Thyroid gland (tissue), 4 donors: ENCODE data around the gene THRB. TPM values are rescaled to one million over a fixed set of nuclear protein-coding genes. Genes with fewer than 3 reads are reported as not detected.

Source experiments
- DNase-seq, 2 donors: peaks; one replicate each; pipeline ENCODE4 v3.0.0-alpha.2; 2019
- H3K27ac ChIP-seq, 3 donors: fragments of 200-600 bp; sonication (generic); 1 replicate in 2 of 3; 2 replicates in 1 of 3; pipeline ENCODE4 v1.5.1; 2016 to 2019; ENCODE audit warnings: mild to moderate bottlenecking in 1 of 3, moderate library complexity in 1 of 3
- H3K27me3 ChIP-seq: fragments of 200-600 bp; sonication (generic); one replicate; pipeline ENCODE4 v1.5.1; 2019
- H3K36me3 ChIP-seq, 2 donors: fragments of 200-600 bp; sonication (generic); one replicate each; pipeline ENCODE4 v1.5.1; 2016 to 2019
- H3K4me1 ChIP-seq, 2 donors: fragments of 200-600 bp; sonication (generic); one replicate each; pipeline ENCODE4 v1.5.1; 2017 to 2019
- H3K4me3 ChIP-seq, 3 donors: fragments of 200-600 bp; sonication (generic); replicated peaks in 1 of 3; 1 replicate in 2 of 3; 2 replicates in 1 of 3; pipeline ENCODE4 v1.5.1; 2016; ENCODE audit warnings: mild to moderate bottlenecking in 1 of 3
- H3K9me3 ChIP-seq: fragments of 200-600 bp; sonication (generic); one replicate; pipeline ENCODE4 v1.5.1; 2017
- POLR2A ChIP-seq, 2 donors: fragments of 450-650 bp; IDR thresholded peaks; one replicate each; pipeline ENCODE4 v1.6.1; 2017; ENCODE audit warnings: antibody characterized with exemption in 2 of 2, mild to moderate bottlenecking in 2 of 2, moderate library complexity in 1 of 2
- WGBS, 2 donors: methylation state at CpG; one replicate each; pipeline ENCODE4 v1.1.5; 2017; 5-methylcytosine and 5-hydroxymethylcytosine counted together
- intact Hi-C: fragments of 100-400 bp; cut with DNase I; formaldehyde crosslinking; loops from one replicate; pipeline ENCODE4 v1.15.1; 2023
- total RNA-seq, 4 donors: library from RNA; depleted of rRNA; stranded (reverse); fragments of >200 nt; gene quantifications; one replicate each; pipeline ENCODE4 v1.2.3, GENCODE V29; 2016
- TF ChIP-seq, protein P1 (sequence below), 6 experiments: fragments of 200-600 bp in 3 of 6; fragments of 450-650 bp in 3 of 6; sonication (generic) in 3 of 6; IDR thresholded peaks; one replicate each; pipeline ENCODE4 v1.5.1; 2016 to 2019; ENCODE audit warnings: antibody characterized with exemption in 6 of 6, mild to moderate bottlenecking in 2 of 6, inconsistent platforms in 1 of 6, moderate library complexity in 1 of 6

Gene THRB
- total RNA-seq = 10 to 100 TPM; 11.1 to 33.2 (median 13.4) TPM

DNA sequence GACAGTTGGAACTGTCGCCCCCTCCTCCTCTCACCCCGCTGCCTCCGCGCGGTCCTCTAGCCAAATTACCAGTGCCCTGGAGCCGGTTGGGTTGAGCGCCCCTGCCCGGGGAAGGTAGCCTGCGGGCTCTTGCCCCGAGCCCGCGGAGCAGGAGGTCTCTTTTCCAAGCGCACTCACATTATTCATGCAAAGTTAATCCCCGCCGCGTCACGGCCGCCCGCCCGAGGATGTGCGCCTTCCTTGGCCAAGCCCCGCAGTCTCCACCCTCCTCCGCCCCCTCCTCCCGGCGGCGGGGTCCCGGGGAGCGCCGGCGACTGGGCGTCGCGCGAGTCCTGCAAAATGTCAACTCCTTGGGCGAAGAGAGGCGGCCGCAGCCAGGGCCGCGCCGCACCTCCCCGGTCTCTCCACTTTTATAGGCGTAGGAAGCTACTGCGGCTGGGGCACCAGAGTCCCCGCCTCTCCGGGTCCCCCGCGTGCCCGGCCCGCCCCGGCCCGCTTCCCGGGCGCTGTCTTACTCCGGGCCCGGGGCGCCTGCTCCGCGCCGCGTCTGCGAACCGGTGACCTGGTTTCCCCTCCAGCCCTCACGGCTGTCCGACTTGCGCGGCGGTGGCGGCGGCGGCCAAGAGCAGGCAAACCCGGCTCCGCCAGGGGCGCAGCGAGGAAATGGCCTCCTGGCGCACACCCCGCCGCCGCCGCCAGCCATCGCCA lies at the start of gene THRB:
Gene THRB (minus strand): TSS at position 233 of the 708 bp plus-strand sequence.
- DNase-seq = peak; percentile 71 to 74
- 1 to 2% methylated on average over 9 to 51 of the region's 80 CpGs for WGBS, 2 donors
- peak within 1 kb of the TSS; percentile 88 to 97 (median 88) for H3K27ac ChIP-seq
- no peaks in the 10 kb centered on the region for H3K9me3 ChIP-seq
- H3K4me3 ChIP-seq = peak within 1 kb of the TSS; percentile 49 to 96 (median 82)
- TF ChIP-seq, protein P1, sequence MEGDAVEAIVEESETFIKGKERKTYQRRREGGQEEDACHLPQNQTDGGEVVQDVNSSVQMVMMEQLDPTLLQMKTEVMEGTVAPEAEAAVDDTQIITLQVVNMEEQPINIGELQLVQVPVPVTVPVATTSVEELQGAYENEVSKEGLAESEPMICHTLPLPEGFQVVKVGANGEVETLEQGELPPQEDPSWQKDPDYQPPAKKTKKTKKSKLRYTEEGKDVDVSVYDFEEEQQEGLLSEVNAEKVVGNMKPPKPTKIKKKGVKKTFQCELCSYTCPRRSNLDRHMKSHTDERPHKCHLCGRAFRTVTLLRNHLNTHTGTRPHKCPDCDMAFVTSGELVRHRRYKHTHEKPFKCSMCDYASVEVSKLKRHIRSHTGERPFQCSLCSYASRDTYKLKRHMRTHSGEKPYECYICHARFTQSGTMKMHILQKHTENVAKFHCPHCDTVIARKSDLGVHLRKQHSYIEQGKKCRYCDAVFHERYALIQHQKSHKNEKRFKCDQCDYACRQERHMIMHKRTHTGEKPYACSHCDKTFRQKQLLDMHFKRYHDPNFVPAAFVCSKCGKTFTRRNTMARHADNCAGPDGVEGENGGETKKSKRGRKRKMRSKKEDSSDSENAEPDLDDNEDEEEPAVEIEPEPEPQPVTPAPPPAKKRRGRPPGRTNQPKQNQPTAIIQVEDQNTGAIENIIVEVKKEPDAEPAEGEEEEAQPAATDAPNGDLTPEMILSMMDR (IDR thresholded peaks at IDR 0.05) = peak in 3 of 6 experiments; percentile 33 to 39 (median 34)
- peak; percentile 31 to 76 for TF ChIP-seq POLR2A (IDR thresholded peaks at IDR 0.05)
- H3K4me1 ChIP-seq = peaks cover 9 to 10% of the 10 kb centered on the region in 2 donors
- no peaks in the 10 kb centered on the region for H3K27me3 ChIP-seq
- H3K36me3 ChIP-seq = no peaks in the 10 kb centered on the region
- intact Hi-C loops = loop anchor here (10.0 kb wide), 2 partner anchors 230 to 500 kb away; no protein-coding TSS in a partner anchor

DNA sequence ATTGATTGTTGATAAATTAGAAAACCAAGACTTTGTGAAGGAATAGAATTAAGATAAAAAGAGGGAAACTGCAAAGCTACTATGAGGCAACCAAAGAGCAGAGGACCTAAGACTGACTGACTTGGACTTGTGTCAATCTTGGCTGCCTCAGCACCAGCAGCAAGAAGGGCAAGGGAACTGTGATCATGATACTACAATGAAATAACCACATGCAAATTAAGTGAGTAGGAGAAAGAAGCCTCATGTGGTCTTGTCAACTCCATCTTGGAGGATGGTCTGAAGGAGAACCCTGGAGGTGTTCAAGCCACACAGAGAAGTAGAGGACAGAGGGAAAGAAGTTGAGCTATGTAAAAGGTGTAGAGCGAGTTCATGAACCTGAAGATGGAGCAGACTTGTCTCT lies 47.3 kb upstream of the THRB start:
- Histone ChIP-seq H3K4me3 (no peak overlapping the region), H3K9me3 (no peaks in the 10 kb centered on the region), H3K27me3 (no peaks in the 10 kb centered on the region), H3K36me3 (no peaks in the 10 kb centered on the region), H3K4me1 (peaks cover 6 to 9% of the 10 kb centered on the region in 2 donors), H3K27ac (no peak overlapping the region)
- intact Hi-C loops = no loop called here
- TF ChIP-seq POLR2A (IDR thresholded peaks at IDR 0.05) = no peak
- TF ChIP-seq, protein P1 (IDR thresholded peaks at IDR 0.05) = no peak
- no peak for DNase-seq
- WGBS, 2 donors = 92 to 93% methylated on average over 1 of the region's 1 CpG

DNA sequence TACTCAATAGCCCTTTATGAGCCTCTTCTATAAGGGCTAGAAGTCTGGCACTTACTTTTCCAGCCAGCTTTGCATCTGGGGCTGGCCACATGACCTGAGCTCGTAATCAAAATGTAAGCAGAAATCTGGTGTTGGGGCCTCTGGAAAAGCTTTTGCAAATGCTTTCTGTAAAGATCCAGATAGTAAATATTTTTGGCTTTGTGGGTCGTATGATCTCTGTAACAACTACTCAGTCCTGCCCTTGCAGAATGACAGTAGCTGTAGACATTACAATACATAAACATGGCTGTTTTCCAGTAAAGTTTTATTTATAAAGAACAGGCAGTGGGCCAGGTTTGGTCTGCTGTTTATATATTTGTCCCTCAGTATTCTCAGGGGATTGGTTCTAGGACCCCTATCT lies 46.2 kb upstream of the THRB start:
- Histone ChIP-seq H3K27me3 (no peaks in the 10 kb centered on the region), H3K9me3 (no peaks in the 10 kb centered on the region), H3K27ac (no peak overlapping the region), H3K4me1 (peaks cover 6 to 9% of the 10 kb centered on the region in 2 donors), H3K36me3 (no peaks in the 10 kb centered on the region), H3K4me3 (no peak overlapping the region)
- no peak for DNase-seq
- 87 to 90% methylated on average over 2 of the region's 2 CpGs for WGBS, 2 donors
- intact Hi-C loops = no loop called here
- TF ChIP-seq, protein P1 (IDR thresholded peaks at IDR 0.05) = no peak
- TF ChIP-seq POLR2A (IDR thresholded peaks at IDR 0.05) = no peak

DNA sequence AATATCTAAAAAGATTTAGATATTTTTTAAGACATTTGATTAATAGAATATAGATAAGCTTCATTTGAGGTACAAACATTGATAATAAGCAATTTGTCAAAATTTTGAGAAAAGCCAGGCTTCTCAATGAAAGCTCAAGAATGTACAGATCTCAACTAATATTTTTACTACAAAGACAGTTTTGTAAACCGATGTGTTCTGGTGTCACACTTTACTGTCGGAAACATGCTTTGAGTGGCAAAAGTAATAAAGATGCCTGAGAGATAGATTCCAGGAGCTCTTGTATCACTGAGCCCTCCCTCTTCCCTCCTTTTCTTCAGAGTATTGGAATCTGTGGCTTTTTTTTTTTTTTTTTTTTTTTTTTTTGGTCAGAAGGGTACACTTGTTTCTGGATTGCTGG lies 45.0 kb upstream of the THRB start:
- Histone ChIP-seq H3K27me3 (no peaks in the 10 kb centered on the region), H3K9me3 (no peaks in the 10 kb centered on the region), H3K4me3 (no peak overlapping the region), H3K27ac (peak overlapping the region in 1 of 3 donors; percentile 43), H3K4me1 (peaks cover 6 to 9% of the 10 kb centered on the region in 2 donors), H3K36me3 (no peaks in the 10 kb centered on the region)
- no peak for DNase-seq
- intact Hi-C loops = no loop called here
- no peak for TF ChIP-seq POLR2A (IDR thresholded peaks at IDR 0.05)
- TF ChIP-seq, protein P1 (IDR thresholded peaks at IDR 0.05) = no peak
- 89 to 90% methylated on average over 2 of the region's 2 CpGs for WGBS, 2 donors

DNA sequence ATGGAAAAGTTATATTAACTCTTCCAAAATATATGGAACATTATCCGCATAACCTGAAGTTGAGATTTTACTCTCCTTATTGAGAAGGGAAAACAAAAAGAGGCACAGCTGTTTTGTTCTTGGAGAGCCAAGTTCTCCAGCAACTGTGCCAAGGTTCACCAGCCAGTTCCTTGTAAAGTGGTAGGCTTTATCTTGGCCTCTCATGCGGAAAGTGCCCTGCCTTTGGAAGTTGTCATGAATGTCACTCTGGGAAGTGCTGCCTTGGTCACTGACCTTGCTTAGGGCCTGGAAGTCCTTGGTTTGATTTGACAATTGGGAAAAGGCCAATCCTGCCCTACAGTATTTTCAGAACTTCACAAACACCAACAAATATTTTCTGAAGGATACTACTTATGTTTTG lies 44.2 kb upstream of the THRB start:
- Histone ChIP-seq H3K27ac (peak overlapping the region; percentile 1 to 43 (median 35)), H3K27me3 (no peaks in the 10 kb centered on the region)
- 24 to 49% methylated on average over 2 of the region's 2 CpGs for WGBS, 2 donors

More for the DNA sequence above, 44.2 kb upstream of the THRB start:
- no peaks in the 10 kb centered on the region for H3K9me3 ChIP-seq
- H3K4me1 ChIP-seq = peaks cover 6 to 9% of the 10 kb centered on the region in 2 donors
- H3K36me3 ChIP-seq = no peaks in the 10 kb centered on the region
- intact Hi-C loops = no loop called here
- TF ChIP-seq POLR2A (IDR thresholded peaks at IDR 0.05) = no peak
- TF ChIP-seq, protein P1 (IDR thresholded peaks at IDR 0.05) = no peak
- no peak overlapping the region for H3K4me3 ChIP-seq
- peak; percentile 79 to 84 for DNase-seq
